HG03342 (cell line): ENCODE data around the gene LRRC10.
"Not testable (repeated sequence)": the region's sequence is repeated elsewhere in the genome, so short reads cannot be mapped to it uniquely, and the experiment has no call there.

Experiments
- ATAC-seq: cut with Tn5 transposase; IDR thresholded peaks from one replicate; pipeline ENCODE4 v1.9.1; 2021; ENCODE audit warnings: mild to moderate bottlenecking, moderate library complexity; ENCODE audit not compliant: unreplicated experiment

LRRC10 gene

GRCh38 chr12:69620077-69620476 lies 9.4 kb upstream of the LRRC10 start:
- ATAC-seq: no peak

GRCh38 chr12:69619050-69619449 lies 8.3 kb upstream of the LRRC10 start:
- no peak for ATAC-seq

GRCh38 chr12:69616025-69616424 lies 5.3 kb upstream of the LRRC10 start:
- ATAC-seq: no peak

GRCh38 chr12:69613351-69613750 lies 2.6 kb upstream of the LRRC10 start:
- no peak for ATAC-seq

- no peak for ATAC-seq
Measured at GRCh38 chr12:69610126-69610525, 581 bp downstream of the LRRC10 start.

- ATAC-seq: no peak
Measured at GRCh38 chr12:69608114-69608513, 2.6 kb downstream of the LRRC10 start.

- ATAC-seq: not testable (repeated sequence)
Measured at GRCh38 chr12:69604275-69604674, 6.4 kb downstream of the LRRC10 start.

GRCh38 chr12:69603556-69603955 lies 7.2 kb downstream of the LRRC10 start:
- ATAC-seq: not testable (repeated sequence)

- no peak for ATAC-seq
Measured at GRCh38 chr12:69602954-69603353, 7.8 kb downstream of the LRRC10 start.

GRCh38 chr12:69601962-69602685 lies 8.6 kb downstream of the LRRC10 start:
- ATAC-seq: no peak

GRCh38 chr12:69600804-69601203 lies 9.9 kb downstream of the LRRC10 start:
- ATAC-seq: no peak

- ATAC-seq: no peak
Measured at GRCh38 chr12:69598174-69598753, 12.4 kb downstream of the LRRC10 start.

GRCh38 chr12:69595689-69596088 lies 15.0 kb downstream of the LRRC10 start:
- no peak for ATAC-seq

GRCh38 chr12:69589082-69589481 lies 21.6 kb downstream of the LRRC10 start:
- ATAC-seq: no peak

- no peak for ATAC-seq
Measured at GRCh38 chr12:69588527-69588926, 22.2 kb downstream of the LRRC10 start.

GRCh38 chr12:69585189-69586062 lies 25.3 kb downstream of the LRRC10 start, which contains the start of gene CCT2:
TSS of gene CCT2 (plus strand) at chr12:69585459. CDS start at chr12:69585522, 63 bp downstream.
- peak; percentile 93 for ATAC-seq

GRCh38 chr12:69583203-69583602 lies 27.5 kb downstream of the LRRC10 start:
- no peak for ATAC-seq

GRCh38 chr12:69580074-69580473 lies 30.6 kb downstream of the LRRC10 start:
- ATAC-seq: no peak

- no peak for ATAC-seq
Measured at GRCh38 chr12:69579029-69579428, 31.7 kb downstream of the LRRC10 start.

- ATAC-seq: no peak
Measured at GRCh38 chr12:69578283-69578682, 32.4 kb downstream of the LRRC10 start.

- no peak for ATAC-seq
Measured at GRCh38 chr12:69575346-69575745, 35.4 kb downstream of the LRRC10 start.
